ENCODE data around the gene TNKS2.

DNA sequence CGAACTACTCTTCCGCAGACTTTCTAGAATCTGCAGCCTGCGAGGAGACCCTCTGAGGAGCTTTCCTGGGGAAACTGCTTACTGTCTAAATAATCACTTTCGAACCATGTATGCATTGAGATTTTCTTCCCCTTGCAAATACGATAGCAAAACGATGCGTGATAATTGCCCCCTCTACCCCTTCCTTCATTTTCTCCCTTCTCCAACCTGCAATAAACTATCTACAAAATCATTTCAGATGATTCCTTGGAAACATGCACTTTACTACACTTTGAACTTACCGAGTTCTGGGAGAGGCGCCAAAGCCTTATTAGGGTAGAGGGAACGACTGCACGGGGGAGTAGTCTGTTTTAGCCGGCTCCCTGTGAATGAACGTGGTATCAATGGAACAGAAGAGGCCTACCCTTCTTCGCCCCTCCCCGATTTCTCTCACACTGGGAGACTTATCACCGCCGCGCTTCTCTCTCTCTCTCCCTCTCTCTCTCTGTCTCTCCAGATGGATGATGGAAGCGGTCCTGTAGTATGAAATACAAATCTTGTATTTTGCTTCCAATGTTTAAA, 111.0 kb downstream of the TNKS2 start, which contains the start of gene FGFBP3:
- TF ChIP-seq POLR2A (IDR thresholded peaks at IDR 0.05) (no peak), POLR2AphosphoS5 (IDR thresholded peaks at IDR 0.05) (no peak)
- TF ChIP-seq, protein P1, sequence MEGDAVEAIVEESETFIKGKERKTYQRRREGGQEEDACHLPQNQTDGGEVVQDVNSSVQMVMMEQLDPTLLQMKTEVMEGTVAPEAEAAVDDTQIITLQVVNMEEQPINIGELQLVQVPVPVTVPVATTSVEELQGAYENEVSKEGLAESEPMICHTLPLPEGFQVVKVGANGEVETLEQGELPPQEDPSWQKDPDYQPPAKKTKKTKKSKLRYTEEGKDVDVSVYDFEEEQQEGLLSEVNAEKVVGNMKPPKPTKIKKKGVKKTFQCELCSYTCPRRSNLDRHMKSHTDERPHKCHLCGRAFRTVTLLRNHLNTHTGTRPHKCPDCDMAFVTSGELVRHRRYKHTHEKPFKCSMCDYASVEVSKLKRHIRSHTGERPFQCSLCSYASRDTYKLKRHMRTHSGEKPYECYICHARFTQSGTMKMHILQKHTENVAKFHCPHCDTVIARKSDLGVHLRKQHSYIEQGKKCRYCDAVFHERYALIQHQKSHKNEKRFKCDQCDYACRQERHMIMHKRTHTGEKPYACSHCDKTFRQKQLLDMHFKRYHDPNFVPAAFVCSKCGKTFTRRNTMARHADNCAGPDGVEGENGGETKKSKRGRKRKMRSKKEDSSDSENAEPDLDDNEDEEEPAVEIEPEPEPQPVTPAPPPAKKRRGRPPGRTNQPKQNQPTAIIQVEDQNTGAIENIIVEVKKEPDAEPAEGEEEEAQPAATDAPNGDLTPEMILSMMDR (IDR thresholded peaks at IDR 0.05): no peak

Data from prostate gland (tissue), 2 donors.